SK-N-SH (cell line): ENCODE measurements around the gene BRD7. TPM values are rescaled to one million over a fixed set of nuclear protein-coding genes. Genes with fewer than 3 reads are reported as not detected.

Source experiments
- CTCF ChIA-PET: fragments of 300-600, 350-600 bp; formaldehyde crosslinking; extraction: SDS; loops from one replicate; lab custom pipeline; 2021; lab: Yijun Ruan, JAX
- POLR2A ChIA-PET: fragments of 350-600 bp; sonication (Branson Sonifier 250); formaldehyde crosslinking; extraction: SDS; loops from one replicate; lab custom pipeline; 2020; ENCODE audit warnings: antibody characterized with exemption, inconsistent platforms; lab: Yijun Ruan, JAX
- DNase-seq: peaks from one replicate; pipeline ENCODE4 v3.0.0; 2012
- H2AFZ ChIP-seq: fragments of 200-600 bp; sonication (generic); 2 replicates; pipeline ENCODE4 v1.8.1; 2016; ENCODE audit warnings: antibody characterized with exemption, mild to moderate bottlenecking, low read depth
- H3F3A ChIP-seq: fragments of 200-600 bp; sonication (generic); replicated peaks from 2 replicates; pipeline ENCODE3; 2016; ENCODE audit warnings: antibody characterized with exemption, mild to moderate bottlenecking; ENCODE audit not compliant: insufficient read depth
- H3K27ac ChIP-seq, 2 experiments: fragments of 200-500 bp in 1 of 2; fragments of 200-600 bp in 1 of 2; sonication (Bioruptor generic) in 1 of 2; sonication (generic), shearing (Covaris generic) in 1 of 2; 2 replicates each; pipeline versions ENCODE4 v1.5.1 to v1.6.1; 2014 to 2016; ENCODE audit warnings: low read depth in 2 of 2, inconsistent platforms in 1 of 2, low read length in 1 of 2, mild to moderate bottlenecking in 1 of 2, mixed read lengths in 1 of 2
- H3K27me3 ChIP-seq: fragments of 200-600 bp; sonication (generic), shearing (Covaris generic); 2 replicates; pipeline ENCODE4 v1.6.1; 2016; ENCODE audit warnings: mixed run types; ENCODE audit not compliant: insufficient read depth
- H3K36me3 ChIP-seq, 2 experiments: fragments of 200-500 bp in 1 of 2; fragments of 200-600 bp in 1 of 2; sonication (Bioruptor generic) in 1 of 2; sonication (generic) in 1 of 2; replicated peaks in 1 of 2; 2 replicates each; pipeline versions ENCODE3 to v1.5.1; 2014 to 2016; ENCODE audit warnings: low read length in 1 of 2, mild to moderate bottlenecking in 1 of 2; ENCODE audit not compliant: insufficient read depth in 2 of 2, control insufficient read depth in 1 of 2
- H3K4me1 ChIP-seq, 2 experiments: fragments of 200-500 bp in 1 of 2; fragments of 200-600 bp in 1 of 2; sonication (Bioruptor generic) in 1 of 2; sonication (generic), shearing (Covaris generic) in 1 of 2; 2 replicates each; pipeline versions ENCODE4 v1.5.1 to v1.6.1; 2014 to 2016; ENCODE audit warnings: low read depth in 1 of 2, low read length in 1 of 2, mixed run types in 1 of 2; ENCODE audit not compliant: insufficient read depth in 2 of 2, control insufficient read depth in 1 of 2
- H3K4me2 ChIP-seq: fragments of 200-600 bp; sonication (generic), shearing (Covaris generic); 2 replicates; pipeline ENCODE4 v1.6.1; 2017; ENCODE audit warnings: mixed run types
- H3K4me3 ChIP-seq, 2 experiments: fragments of 200-500 bp in 1 of 2; fragments of 200-600 bp in 1 of 2; sonication (Bioruptor generic) in 1 of 2; sonication (generic), shearing (Covaris generic) in 1 of 2; 2 replicates each; pipeline versions ENCODE4 v1.5.1 to v1.8.1; 2014 to 2016; ENCODE audit warnings: low read depth in 2 of 2, inconsistent platforms in 1 of 2, low read length in 1 of 2, mild to moderate bottlenecking in 1 of 2, mixed read lengths in 1 of 2, moderate library complexity in 1 of 2
- H3K79me2 ChIP-seq: fragments of 200-600 bp; sonication (generic); 2 replicates; pipeline ENCODE4 v1.8.1; 2017; ENCODE audit warnings: mild to moderate bottlenecking; ENCODE audit not compliant: insufficient read depth
- H3K9ac ChIP-seq: fragments of 200-600 bp; sonication (generic); 2 replicates; pipeline ENCODE4 v1.6.1; 2017; ENCODE audit warnings: mixed run types
- H3K9me2 ChIP-seq: fragments of 200-600 bp; sonication (generic); 2 replicates; pipeline ENCODE4 v1.6.1; 2017; ENCODE audit warnings: mixed run types
- H3K9me3 ChIP-seq: fragments of 200-600 bp; sonication (generic); 2 replicates; pipeline ENCODE4 v1.6.1; 2017; ENCODE audit warnings: mixed run types, mild to moderate bottlenecking, moderate library complexity
- H4K20me1 ChIP-seq: fragments of 200-600 bp; sonication (generic); 2 replicates; pipeline ENCODE4 v1.6.1; 2017; ENCODE audit warnings: mild to moderate bottlenecking, mixed run types; ENCODE audit not compliant: insufficient read depth
- CHD2 ChIP-seq: fragments of 150-350 bp; IDR thresholded peaks from 2 replicates; pipeline ENCODE4 v1.6.1; 2018; ENCODE audit warnings: low read length; ENCODE audit not compliant: partially characterized antibody
- EP300 ChIP-seq, 2 experiments: IDR thresholded peaks; 2 replicates each; pipeline versions ENCODE4 v1.4.0 to v1.6.1; 2012; ENCODE audit warnings: borderline replicate concordance in 1 of 2, low read depth in 1 of 2, low read length in 1 of 2
- FOXJ3 ChIP-seq: sonication (generic); formaldehyde crosslinking; IDR thresholded peaks from 2 replicates; pipeline ENCODE4 v1.5.1; 2020; ENCODE audit warnings: mild to moderate bottlenecking, missing genetic modification reagents
- FOXM1 ChIP-seq: IDR thresholded peaks from 2 replicates; pipeline ENCODE4 v1.4.0; 2012; ENCODE audit warnings: low read depth, mild to moderate bottlenecking
- GATA2 ChIP-seq: sonication (generic); formaldehyde crosslinking; IDR thresholded peaks from 2 replicates; pipeline ENCODE4 v1.5.0; 2020; ENCODE audit warnings: mild to moderate bottlenecking, missing genetic modification reagents
- MAX ChIP-seq: IDR thresholded peaks from 2 replicates; pipeline ENCODE4 v1.4.0; 2012; ENCODE audit warnings: low read depth
- MEF2A ChIP-seq: IDR thresholded peaks from 2 replicates; pipeline ENCODE4 v1.4.0; 2012; ENCODE audit warnings: low read depth, borderline replicate concordance
- NFIC ChIP-seq: IDR thresholded peaks from 2 replicates; pipeline ENCODE4 v1.4.0; 2012; ENCODE audit warnings: borderline replicate concordance
- PBX3 ChIP-seq: IDR thresholded peaks from 2 replicates; pipeline ENCODE4; 2012
- RAD21 ChIP-seq: IDR thresholded peaks from 2 replicates; pipeline ENCODE4 v1.6.1; 2012; ENCODE audit warnings: mild to moderate bottlenecking, low read length
- RFX5 ChIP-seq: IDR thresholded peaks from 2 replicates; pipeline ENCODE4 v1.6.1; 2012; ENCODE audit warnings: mild to moderate bottlenecking, improper control_type of control experiment, low read length
- SIN3A ChIP-seq: IDR thresholded peaks from 2 replicates; pipeline ENCODE4 v1.6.1; 2012; ENCODE audit warnings: low read depth, mild to moderate bottlenecking, low read length, moderate library complexity, borderline replicate concordance
- WGBS: methylation state at CpG from one replicate; pipeline ENCODE4 v1.1.6; 2017; ENCODE audit warnings: low lambda C conversion rate; 5-methylcytosine and 5-hydroxymethylcytosine counted together
- polyA plus RNA-seq, 3 experiments: library from polyadenylated mRNA; depleted of rRNA; stranded (reverse); fragments of >200 nt; gene quantifications; 2 replicates each; pipeline ENCODE4 v1.2.3, GENCODE V29; 2012
- TF ChIP-seq, protein P1 (sequence below): fragments of 150-350 bp; IDR thresholded peaks from 2 replicates; pipeline ENCODE4 v1.6.1; 2016; ENCODE audit warnings: mild to moderate bottlenecking, low read depth, low read length
- TF ChIP-seq, protein P2 (sequence below): IDR thresholded peaks from 2 replicates; pipeline ENCODE4 v1.4.0; 2012; ENCODE audit warnings: low read depth, borderline replicate concordance

BRD7 gene
- polyA plus RNA-seq, 1 of the 3 experiments (the other 2 are of a cell fraction), result 32.9 TPM

DNA sequence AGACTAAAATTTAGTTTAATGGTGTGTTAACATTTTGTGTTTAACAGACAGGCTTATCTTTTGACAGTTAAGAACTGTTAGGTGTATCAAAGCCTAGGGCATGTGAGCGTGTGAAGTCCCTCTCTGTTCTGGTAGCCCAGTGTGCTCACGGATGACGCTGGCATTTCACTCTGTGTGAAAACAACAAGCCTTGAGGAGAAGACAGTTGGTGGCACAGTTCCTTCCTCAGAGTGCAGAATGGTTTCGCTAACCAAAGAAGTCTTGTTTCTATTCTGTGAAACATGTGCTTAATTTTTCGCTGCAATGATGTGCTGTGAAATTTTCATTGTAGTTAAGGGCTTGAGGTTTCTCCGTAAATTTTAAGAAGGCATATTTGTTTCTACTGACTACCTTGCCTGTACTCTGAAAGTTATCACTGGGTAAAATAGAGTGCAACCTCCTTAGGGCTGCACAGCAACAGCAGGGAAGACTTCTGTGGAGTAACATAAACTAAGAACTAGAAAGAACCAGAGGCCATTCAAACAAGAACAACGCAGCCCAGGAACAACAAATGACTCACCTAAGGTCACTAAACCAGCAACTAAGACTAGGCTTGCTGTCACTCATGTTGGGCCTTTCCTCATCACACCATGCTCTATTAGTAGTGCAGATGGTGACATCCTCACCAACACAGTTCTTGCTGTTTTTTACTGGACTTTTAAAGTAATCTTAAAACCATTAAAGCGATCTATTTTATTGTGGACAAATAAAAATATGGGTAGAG lies 33.4 kb downstream of the BRD7 start (continued):
- no peak for TF ChIP-seq CHD2
- TF ChIP-seq, protein P1, sequence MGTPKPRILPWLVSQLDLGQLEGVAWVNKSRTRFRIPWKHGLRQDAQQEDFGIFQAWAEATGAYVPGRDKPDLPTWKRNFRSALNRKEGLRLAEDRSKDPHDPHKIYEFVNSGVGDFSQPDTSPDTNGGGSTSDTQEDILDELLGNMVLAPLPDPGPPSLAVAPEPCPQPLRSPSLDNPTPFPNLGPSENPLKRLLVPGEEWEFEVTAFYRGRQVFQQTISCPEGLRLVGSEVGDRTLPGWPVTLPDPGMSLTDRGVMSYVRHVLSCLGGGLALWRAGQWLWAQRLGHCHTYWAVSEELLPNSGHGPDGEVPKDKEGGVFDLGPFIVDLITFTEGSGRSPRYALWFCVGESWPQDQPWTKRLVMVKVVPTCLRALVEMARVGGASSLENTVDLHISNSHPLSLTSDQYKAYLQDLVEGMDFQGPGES, result no peak

DNA sequence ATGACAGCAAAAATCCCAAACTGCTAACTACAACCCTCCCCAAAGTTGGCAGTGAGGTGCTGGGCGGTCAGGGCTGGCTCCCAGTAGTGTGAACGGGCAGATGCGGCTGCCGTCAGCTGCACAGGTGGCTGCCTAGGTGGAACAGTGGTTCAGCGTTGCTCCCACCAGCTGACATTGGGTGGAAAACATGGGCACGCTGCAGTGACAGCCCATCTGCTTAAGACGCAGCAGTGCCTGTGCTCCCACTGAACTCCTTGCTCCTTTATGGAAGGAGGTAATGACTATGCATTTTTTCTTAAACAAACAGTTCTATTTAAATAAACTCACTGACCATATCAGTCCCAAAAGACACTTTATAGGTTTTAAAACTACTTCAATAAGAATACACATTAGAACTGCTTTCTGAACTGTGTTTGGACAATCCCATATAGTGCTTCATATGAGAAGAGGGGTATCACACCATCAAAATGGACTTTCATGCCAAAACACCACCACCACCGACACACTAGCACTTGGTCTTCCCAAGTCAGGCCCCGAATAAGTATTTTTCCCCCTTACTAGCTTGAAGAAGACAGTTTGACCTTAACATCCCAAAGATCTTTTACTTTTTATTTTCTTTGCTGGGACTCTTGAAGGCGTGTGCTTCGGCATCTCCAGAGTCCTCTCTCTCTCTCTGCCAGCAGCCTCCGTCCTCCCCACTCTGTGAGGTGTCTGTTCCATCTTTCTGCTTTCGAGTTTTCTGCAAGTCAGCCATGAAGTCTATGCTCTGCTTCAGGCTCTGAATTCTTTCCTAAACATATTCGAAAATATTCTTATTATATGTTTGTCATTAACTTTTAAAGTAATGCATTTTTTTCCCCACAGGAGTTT lies 34.4 kb downstream of the BRD7 start:
- Histone ChIP-seq H3K9ac (no peak overlapping the region), H3K79me2 (peaks cover 11% of the 10 kb centered on the region), H3K36me3 (peaks cover 61 to 62% of the 10 kb centered on the region in 2 experiments), H3K4me1 (peaks cover 0 to 4% of the 10 kb centered on the region in 2 experiments; a peak in 1 of 4 replicates), H2AFZ (no peak overlapping the region), H3K4me2 (no peak overlapping the region), H3F3A (no peaks in the 10 kb centered on the region), H4K20me1 (no peaks in the 10 kb centered on the region), H3K9me3 (no peaks in the 10 kb centered on the region), H3K27ac (no peak overlapping the region), H3K9me2 (no peaks in the 10 kb centered on the region), H3K4me3 (no peak overlapping the region), H3K27me3 (no peaks in the 10 kb centered on the region)
- TF ChIP-seq GATA2 (no peak), EP300 (IDR thresholded peaks at IDR 0.05; ENCODE audit: borderline replicate concordance in 1 of 2, low read depth in 1 of 2, low read length in 1 of 2) (no peak), FOXJ3 (no peak), NFIC (no peak), PBX3 (no peak), FOXM1 (no peak), MEF2A (no peak), SIN3A (no peak), RAD21 (no peak), MAX (no peak), RFX5 (no peak)
- TF ChIP-seq, protein P2, sequence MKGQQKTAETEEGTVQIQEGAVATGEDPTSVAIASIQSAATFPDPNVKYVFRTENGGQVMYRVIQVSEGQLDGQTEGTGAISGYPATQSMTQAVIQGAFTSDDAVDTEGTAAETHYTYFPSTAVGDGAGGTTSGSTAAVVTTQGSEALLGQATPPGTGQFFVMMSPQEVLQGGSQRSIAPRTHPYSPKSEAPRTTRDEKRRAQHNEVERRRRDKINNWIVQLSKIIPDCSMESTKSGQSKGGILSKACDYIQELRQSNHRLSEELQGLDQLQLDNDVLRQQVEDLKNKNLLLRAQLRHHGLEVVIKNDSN, result no peak
- 93% methylated on average over 9 of the region's 14 CpGs for WGBS
- POLR2A ChIA-PET, result no interaction called here
- CTCF ChIA-PET, result interaction anchor here (0.6 kb wide), 1 partner anchor 120 kb away, joined by 3 read pairs; no protein-coding TSS in a partner anchor
- DNase-seq, result no peak
